Thyroid gland (tissue), 4 donors: ENCODE data around the gene MYO15A.

ENCODE experiments used
- POLR2A ChIP-seq, 2 donors: fragments of 450-650 bp; IDR thresholded peaks; one replicate each; pipeline ENCODE4 v1.6.1; 2017; ENCODE audit warnings: antibody characterized with exemption in 2 of 2, mild to moderate bottlenecking in 2 of 2, moderate library complexity in 1 of 2
- TF ChIP-seq, protein P1 (sequence below), 6 experiments: fragments of 200-600 bp in 3 of 6; fragments of 450-650 bp in 3 of 6; sonication (generic) in 3 of 6; IDR thresholded peaks; one replicate each; pipeline ENCODE4 v1.5.1; 2016 to 2019; ENCODE audit warnings: antibody characterized with exemption in 6 of 6, mild to moderate bottlenecking in 2 of 6, inconsistent platforms in 1 of 6, moderate library complexity in 1 of 6

DNA sequence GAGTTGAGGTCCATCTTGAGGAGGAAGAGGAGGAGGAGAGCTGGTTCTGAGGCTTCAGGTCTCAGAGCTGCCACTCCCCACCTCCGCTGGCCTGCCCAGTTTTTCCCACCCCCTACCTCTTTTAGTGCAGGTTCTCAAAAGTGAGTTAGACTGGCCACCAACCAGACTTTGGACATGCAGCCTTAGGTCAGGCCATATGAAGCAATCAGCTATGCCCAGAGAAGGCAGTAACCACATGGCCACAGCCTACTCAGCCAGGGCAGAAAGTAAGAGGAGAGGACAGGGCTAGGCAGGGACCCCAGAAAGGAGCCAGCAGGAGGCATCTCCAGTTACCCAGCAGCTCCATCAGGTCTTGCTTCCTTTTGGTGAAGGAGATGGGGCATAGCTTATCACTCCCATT, 9.0 kb downstream of the MYO15A start:
- no peak for TF ChIP-seq POLR2A (IDR thresholded peaks at IDR 0.05)
- TF ChIP-seq, protein P1, sequence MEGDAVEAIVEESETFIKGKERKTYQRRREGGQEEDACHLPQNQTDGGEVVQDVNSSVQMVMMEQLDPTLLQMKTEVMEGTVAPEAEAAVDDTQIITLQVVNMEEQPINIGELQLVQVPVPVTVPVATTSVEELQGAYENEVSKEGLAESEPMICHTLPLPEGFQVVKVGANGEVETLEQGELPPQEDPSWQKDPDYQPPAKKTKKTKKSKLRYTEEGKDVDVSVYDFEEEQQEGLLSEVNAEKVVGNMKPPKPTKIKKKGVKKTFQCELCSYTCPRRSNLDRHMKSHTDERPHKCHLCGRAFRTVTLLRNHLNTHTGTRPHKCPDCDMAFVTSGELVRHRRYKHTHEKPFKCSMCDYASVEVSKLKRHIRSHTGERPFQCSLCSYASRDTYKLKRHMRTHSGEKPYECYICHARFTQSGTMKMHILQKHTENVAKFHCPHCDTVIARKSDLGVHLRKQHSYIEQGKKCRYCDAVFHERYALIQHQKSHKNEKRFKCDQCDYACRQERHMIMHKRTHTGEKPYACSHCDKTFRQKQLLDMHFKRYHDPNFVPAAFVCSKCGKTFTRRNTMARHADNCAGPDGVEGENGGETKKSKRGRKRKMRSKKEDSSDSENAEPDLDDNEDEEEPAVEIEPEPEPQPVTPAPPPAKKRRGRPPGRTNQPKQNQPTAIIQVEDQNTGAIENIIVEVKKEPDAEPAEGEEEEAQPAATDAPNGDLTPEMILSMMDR (IDR thresholded peaks at IDR 0.05) = no peak
